AG10803 (cell line): ENCODE data around the gene AKAP7.

ENCODE experiments used
- DNase-seq: peaks from one replicate; pipeline ENCODE4 v3.0.0; 2010; ENCODE audit warnings: low read depth
- H3K4me3 ChIP-seq: 2 replicates; pipeline ENCODE4 v1.5.1; 2011; ENCODE audit warnings: mild to moderate bottlenecking, low read length, control low read depth
- CTCF ChIP-seq: conservative IDR thresholded peaks from 2 replicates; pipeline ENCODE4 v1.5.1; 2011; ENCODE audit warnings: mild to moderate bottlenecking, low read length, control low read depth, inconsistent platforms

Gene AKAP7

GRCh38 chr6:131134220-131134979 lies 867 bp upstream of the AKAP7 start:
- H3K4me3 ChIP-seq = peak overlapping the region; percentile 66
- DNase-seq = no peak
- no peak for TF ChIP-seq CTCF

GRCh38 chr6:131134980-131135243 lies 355 bp upstream of the AKAP7 start:
- H3K4me3 ChIP-seq = peak overlapping the region; percentile 66
- TF ChIP-seq CTCF = no peak
- DNase-seq = no peak

- H3K4me3 ChIP-seq = peak overlapping the region; percentile 75
- peak; percentile 28 for DNase-seq
These were observed 937 bp downstream of the AKAP7 start for GRCh38 chr6:131136021-131136786.

GRCh38 chr6:131139599-131139998 lies 4.3 kb downstream of the AKAP7 start:
- DNase-seq = no peak
- no peak for TF ChIP-seq CTCF
- no peak overlapping the region for H3K4me3 ChIP-seq

More at GRCh38 chr6:131136021-131136786, 937 bp downstream of the AKAP7 start:
- TF ChIP-seq CTCF = no peak

- no peak for TF ChIP-seq CTCF
- H3K4me3 ChIP-seq = no peak overlapping the region
- no peak for DNase-seq
These were observed 8.1 kb downstream of the AKAP7 start for GRCh38 chr6:131143319-131143718.

- DNase-seq = no peak
- TF ChIP-seq CTCF = no peak
- no peak overlapping the region for H3K4me3 ChIP-seq
These were observed 11.6 kb downstream of the AKAP7 start for GRCh38 chr6:131146865-131147264.

- no peak for DNase-seq
- H3K4me3 ChIP-seq = no peak overlapping the region
- TF ChIP-seq CTCF = no peak
These were observed 21.1 kb downstream of the AKAP7 start for GRCh38 chr6:131156411-131156810.
